Stimulated activated CD8-positive, alpha-beta memory T cell treated with anti-CD3 and anti-CD28 coated beads, Interleukin-15, amount 100 ng/mL, for 48 hours (primary cell): ENCODE data around the gene LYST.

Experiments used
- DNase-seq, 2 donors: peaks; one replicate each; pipeline ENCODE4 v3.0.0-alpha.2; 2020; ENCODE audit warnings: low read depth in 2 of 2

LYST gene

GRCh38 chr1:235714205-235714897, 152.4 kb downstream of the LYST start:
- no peak for DNase-seq

- DNase-seq: no peak
Observed at GRCh38 chr1:235712812-235713211, 153.9 kb downstream of the LYST start.

- DNase-seq: no peak
Observed at GRCh38 chr1:235710687-235711086, 156.0 kb downstream of the LYST start.

GRCh38 chr1:235709018-235709417, 157.7 kb downstream of the LYST start:
- no peak for DNase-seq

- DNase-seq: no peak
Observed at GRCh38 chr1:235708390-235708962, 158.2 kb downstream of the LYST start.

- DNase-seq: no peak
Observed at GRCh38 chr1:235703506-235703905, 163.2 kb downstream of the LYST start.

- DNase-seq: no peak
Observed at GRCh38 chr1:235702412-235702811, 164.3 kb downstream of the LYST start.

GRCh38 chr1:235697508-235697907, 169.2 kb downstream of the LYST start:
- peak in 1 of 2 donors; percentile 2 for DNase-seq

GRCh38 chr1:235689356-235689755, 177.3 kb downstream of the LYST start:
- no peak for DNase-seq

GRCh38 chr1:235688096-235688495, 178.6 kb downstream of the LYST start:
- no peak for DNase-seq

- DNase-seq: no peak
Observed at GRCh38 chr1:235683653-235684052, 183.1 kb downstream of the LYST start.

- no peak for DNase-seq
Observed at GRCh38 chr1:235682216-235682615, 184.5 kb downstream of the LYST start.

- DNase-seq: no peak
Observed at GRCh38 chr1:235679644-235680043, 187.1 kb downstream of the LYST start.

- no peak for DNase-seq
Observed at GRCh38 chr1:235679005-235679404, 187.7 kb downstream of the LYST start.

GRCh38 chr1:235675152-235675890, 191.4 kb downstream of the LYST start:
- DNase-seq: no peak

- no peak for DNase-seq
Observed at GRCh38 chr1:235673981-235674380, 192.7 kb downstream of the LYST start.

- DNase-seq: no peak
Observed at GRCh38 chr1:235671992-235672391, 194.7 kb downstream of the LYST start.

GRCh38 chr1:235670157-235670776, 196.4 kb downstream of the LYST start:
- DNase-seq: no peak

- no peak for DNase-seq
Observed at GRCh38 chr1:235669277-235669676, 197.4 kb downstream of the LYST start.

GRCh38 chr1:235663628-235664027, 203.1 kb downstream of the LYST start:
- no peak for DNase-seq

GRCh38 chr1:235661568-235661967, 205.1 kb downstream of the LYST start:
- no peak for DNase-seq

- no peak for DNase-seq
Observed at GRCh38 chr1:235659186-235659771, 207.4 kb downstream of the LYST start.
